ELF-1 (cell line): ENCODE measurements around the gene XRN1.
"Not testable (repeated sequence)": the region's sequence is repeated elsewhere in the genome, so short reads cannot be mapped to it uniquely, and the experiment has no call there.

Experiments
- DNase-seq: peaks from one replicate; pipeline ENCODE4 v3.0.0-alpha.2; 2016; ENCODE audit warnings: low read depth, low spot score

Gene XRN1

DNA sequence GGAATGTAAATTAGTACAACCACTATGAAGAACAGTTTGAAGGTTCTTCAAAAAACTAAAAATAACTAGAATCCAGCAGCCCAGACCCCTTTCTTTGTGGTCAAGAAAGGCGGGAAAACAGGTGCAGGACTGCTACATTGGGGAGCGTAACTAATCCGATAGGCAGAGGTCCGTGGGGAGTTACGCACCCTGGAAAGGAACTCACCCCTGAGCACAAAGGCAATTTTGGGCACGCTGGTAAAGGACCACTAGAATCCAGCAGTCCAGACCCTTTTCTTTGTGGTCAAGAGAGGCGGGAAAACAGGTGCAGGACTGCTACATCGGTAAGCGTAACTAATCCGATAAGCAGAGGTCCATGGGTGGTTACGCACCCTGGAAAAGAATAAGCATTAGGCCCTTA lies 9.7 kb downstream of the XRN1 start:
- DNase-seq = not testable (repeated sequence)

DNA sequence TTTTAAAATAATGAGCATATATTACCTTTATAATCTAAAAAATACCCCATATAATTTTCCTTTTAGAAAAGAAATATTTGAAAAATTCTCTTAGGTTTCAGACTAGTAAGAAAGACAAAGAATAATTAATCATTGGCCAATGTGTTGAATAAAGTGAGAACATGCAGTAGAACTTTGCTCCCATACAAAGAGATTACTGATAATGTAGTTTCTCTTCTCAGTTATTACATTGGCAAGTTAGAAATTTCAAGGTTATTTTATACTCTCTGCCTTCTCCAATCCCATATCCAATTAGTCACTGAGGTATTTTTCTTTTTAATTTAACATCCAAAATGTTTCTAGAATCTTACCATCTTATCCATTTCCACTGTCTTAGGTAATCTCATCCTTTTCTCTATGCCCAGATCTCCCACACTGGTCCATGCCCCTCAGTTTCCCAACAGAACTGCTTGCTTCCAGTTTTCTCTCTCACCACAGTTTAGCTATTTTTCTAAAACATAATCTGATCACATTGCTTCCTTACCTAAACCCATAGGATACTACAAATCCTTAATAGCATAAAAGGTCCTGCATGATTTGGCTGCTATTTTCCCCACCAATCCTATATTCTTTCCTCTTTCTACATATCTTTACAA lies 10.8 kb downstream of the XRN1 start:
- DNase-seq = no peak

DNA sequence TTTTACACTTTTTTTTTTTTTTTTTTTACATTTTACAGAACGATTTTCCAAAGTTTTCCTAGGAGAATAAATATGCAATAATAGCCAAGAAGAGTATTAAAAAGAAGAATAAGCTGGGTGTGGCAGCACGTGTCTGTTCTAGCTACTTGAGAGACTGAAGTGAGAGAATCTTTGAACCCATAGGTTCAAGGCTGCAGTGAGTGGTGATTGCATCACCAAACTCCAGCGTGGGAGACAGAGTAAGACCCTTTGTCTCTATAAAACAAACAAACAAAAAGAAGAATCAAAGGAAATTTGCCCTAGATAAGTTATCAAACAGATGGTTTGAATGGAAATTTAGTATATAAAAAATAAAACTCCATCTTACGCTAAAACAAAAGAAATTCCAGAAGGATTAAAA lies 13.3 kb downstream of the XRN1 start:
- no peak for DNase-seq

DNA sequence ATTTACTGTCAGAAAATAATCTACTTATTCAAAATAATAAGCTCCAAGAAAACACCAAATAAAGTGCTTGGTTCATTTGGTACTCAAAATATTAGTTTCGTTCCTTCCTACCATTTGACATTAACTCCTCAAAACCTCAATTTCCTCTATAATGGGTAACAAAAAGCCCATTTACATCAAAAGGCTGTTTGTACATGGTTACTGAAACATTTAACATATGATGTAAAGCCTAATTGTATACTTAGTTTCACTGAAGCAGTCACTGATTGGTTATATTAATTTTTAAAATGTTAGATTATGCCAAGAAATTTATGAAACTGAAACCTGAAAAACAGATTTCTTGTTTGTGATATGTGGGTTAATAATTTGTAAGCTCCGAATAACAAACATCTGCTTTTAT lies 14.7 kb downstream of the XRN1 start:
- DNase-seq = no peak

DNA sequence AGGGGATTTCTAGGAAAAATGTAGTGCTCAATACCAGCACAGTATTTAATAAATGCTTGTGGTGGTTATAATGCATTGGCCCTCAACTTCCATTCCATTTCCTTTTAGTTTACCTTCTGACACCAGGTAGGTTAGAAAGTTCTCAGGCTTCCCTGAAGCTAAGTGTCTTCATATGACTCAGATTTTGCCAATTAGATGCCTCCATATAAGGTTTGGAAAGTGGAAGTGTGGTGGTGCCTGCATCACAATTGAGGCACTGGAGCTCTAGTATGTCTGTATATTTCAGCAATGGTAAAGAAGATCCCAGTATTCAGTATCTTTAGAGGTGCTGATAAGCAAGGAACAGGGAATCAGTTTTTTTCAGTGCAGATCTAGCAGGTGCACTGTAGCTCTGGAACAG lies 18.3 kb downstream of the XRN1 start:
- no peak for DNase-seq

DNA sequence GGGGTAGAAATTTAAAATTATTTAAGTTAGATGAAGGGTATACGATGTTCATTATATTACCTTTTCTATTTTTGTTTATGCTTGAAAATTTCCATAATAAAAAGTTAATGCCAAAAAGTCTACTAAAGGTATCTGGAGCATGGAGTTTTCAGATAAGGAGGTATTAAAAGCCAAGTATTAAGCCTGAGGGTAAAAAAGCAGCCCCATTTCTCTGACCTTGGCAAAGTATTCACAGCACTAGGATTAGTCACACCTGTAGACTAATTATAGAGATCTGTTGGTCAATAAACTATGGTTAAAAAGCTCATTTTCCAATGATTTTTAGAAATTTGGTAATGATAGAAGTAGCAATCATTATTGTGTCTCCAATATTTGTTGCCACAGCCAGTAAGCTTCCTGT lies 23.1 kb downstream of the XRN1 start:
- no peak for DNase-seq

DNA sequence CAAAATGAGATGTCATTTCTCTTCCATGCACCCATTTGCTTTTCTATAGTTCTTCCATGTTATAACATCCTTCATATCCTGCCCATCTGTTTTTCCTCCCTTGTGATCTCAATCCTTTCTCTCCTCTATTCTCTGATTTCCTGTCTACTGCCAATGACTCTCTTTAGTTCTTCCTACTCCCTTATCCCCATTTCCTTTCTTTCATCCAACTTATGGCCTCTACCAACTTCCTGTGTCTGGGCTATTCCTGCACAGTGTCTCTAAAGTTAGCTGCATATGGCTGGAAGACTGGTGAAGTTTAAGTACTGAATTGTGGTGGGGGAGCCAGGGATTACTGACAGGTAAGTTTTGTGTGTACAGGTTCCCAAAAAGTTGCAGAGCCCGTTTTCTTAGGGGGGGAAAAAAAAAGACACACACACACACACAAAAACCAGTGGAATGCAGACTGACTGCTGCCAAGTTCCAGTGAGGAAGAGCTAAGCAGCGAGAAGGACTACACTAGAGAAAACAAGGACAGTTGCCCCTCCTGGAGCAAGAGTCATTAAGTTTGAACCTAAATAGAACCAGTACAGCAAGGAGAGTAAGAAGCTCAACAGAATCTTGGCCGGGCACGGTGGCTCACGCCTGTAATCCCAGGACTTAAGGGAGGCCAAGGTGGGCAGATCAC lies 28.8 kb downstream of the XRN1 start:
- DNase-seq = peak; percentile 53

DNA sequence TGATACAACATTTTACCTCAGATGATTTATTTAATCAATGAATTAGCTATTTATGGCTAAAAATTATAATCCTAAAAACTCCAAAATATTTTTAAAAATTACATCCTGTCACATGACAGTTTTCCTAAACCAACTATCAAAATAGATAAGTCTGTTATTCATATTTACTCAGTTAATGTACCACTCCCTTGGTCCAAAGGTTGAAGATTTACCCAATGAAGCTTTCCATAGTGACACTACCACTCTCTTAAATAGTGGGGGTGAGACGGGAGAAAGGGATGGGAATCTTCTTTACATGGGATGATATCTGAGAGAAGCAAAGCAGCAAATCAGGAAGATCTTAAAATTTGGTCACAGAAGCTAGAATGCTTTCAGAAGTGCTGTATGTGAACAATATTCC lies 30.5 kb downstream of the XRN1 start:
- DNase-seq = no peak

DNA sequence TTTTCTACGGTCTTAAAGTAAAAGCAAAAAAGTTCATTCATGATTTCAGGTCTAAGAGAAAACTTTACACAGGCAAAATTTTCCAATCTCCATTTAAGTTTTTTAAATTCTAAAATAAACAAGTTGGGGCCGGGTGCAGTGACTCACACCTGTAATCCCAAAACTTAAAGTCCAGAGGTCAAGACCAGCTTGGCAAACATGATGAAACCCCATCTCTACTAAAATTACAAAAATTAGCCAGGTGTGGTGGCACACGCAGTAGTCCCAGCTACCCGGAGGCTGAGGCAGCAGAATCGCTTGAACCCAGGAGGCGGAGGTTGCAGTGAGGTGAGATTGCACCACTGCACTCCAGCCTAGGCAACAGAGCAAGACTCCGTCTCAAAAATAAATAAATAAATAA lies 47.3 kb downstream of the XRN1 start:
- DNase-seq = not testable (repeated sequence)

DNA sequence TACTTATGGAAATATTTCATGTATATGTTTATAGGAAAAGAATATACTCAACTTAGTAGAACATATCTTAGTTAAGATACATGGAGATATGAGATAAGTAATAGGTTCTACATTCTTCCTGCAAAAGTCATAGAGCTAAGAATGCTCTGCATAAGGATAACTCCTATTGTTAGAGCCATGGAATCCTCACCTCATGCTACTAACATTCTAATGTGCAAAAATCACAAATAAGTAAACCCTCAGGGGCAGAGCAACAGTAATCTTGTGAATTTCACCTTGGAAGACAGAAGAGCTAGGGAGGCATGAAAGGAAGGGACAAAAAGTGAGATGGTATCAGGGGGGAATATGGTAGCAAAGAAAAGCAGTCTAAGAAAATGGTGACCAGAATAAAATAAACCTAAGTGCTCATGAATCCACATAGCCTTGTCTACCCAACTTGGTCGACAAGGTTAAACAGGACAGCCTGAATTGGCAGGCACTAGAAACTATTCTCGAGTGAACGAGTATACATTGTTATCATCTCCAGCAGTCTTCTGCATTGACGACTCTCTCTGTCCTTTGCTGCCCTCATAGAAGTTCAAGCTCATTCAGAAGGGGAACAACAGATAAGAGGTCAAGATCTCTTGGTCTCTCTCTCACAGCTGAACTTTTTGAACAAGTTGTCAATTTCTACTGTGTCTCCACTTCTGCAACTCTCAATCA lies 52.8 kb downstream of the XRN1 start:
- no peak for DNase-seq

DNA sequence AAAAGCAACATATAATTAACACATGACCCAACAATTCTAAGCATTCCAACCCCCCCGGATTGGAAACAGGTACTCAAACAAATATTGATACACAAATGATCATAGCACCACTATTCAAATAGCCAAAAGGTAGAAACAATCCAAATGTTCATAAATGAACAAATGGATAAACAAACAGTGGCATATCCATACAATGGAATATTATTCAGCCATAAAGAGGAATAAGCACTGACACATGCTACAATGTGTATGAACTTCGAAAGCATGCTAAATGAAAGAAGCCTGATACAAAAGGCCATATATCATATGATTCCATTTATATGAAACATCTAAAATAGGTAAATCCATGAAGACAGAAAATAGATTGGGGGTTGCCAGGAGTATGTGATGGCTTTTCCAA lies 62.8 kb downstream of the XRN1 start:
- DNase-seq = no peak

DNA sequence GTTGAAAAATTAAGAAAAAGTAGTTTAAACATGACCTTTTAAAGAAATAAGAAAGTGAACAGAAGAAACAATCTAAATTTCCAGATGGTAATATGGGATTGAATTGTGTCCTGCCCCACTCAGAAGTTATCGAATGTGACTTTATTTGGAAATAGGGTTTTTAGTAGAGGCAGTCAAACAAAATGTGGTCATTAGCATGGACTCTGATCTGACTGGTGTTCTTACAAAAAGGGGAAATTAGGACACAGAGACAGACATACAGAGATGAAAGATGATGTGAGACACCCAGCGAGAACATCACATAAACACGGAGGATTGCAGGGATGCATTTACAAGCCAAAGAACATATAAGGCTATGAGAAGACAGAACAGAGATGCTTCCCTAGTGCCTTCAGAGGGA lies 73.2 kb downstream of the XRN1 start:
- no peak for DNase-seq

DNA sequence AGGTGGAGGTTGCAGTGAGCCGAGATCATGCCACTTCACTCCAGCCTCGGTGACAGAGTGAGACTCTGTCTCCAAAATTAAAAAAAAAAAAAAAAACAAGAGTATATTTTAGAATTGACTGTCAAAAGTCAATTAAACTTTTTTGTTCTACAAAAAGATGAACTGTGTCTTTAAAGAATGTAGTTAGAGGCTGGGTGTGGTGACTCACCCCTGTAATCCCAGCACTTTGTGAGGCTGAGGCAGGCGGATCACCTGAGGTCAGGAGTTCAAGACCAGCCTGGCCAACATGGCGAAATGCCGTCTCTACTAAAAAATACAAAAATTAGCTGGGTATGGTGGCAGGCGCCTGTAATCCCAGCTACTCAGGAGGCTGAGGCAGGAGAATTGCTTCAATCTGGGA lies 78.3 kb downstream of the XRN1 start:
- DNase-seq = not testable (repeated sequence)

DNA sequence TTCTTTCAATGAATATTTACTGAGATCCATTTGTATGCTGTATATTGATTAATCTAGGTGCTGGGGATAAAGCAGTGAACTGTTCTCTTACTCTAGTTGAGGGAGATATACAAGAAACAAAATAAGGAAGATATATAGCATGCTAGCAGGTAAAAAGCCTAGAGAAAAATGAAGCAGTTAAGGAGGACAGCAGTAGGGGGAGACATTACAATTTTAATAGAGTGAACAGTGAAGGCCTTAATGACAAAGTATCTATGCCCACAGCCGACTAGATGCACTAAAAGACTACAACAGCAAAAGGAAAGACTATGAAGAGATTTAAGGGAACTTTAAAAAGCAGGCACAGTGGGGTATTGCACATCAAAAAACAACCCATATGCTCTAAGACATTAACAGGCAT lies 81.4 kb downstream of the XRN1 start:
- no peak for DNase-seq

DNA sequence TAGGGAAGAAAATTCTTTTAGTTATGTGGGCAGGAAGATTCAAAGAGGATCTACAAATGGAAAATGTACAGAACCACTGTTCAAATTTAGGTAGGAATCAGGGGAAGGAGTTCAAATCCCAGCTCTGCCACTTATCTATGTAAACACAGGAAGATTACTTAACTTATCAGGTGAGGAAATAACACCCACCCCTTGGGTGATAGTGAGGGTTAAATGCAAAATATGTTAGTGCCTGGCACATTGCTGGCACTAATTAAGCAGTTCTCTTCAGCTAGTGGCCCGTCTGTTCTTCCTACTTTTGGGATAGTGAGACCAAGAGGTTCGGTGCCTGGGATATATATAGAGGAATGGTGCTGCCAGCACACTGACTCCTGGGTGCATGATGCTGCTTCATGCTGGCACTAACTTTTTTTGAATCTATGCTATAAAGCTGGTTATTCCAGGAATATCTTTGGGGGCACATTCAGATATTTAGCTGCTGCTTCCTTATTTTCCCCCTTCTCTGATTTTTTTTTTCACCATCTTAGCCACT lies 83.8 kb downstream of the XRN1 start:
- DNase-seq = no peak

DNA sequence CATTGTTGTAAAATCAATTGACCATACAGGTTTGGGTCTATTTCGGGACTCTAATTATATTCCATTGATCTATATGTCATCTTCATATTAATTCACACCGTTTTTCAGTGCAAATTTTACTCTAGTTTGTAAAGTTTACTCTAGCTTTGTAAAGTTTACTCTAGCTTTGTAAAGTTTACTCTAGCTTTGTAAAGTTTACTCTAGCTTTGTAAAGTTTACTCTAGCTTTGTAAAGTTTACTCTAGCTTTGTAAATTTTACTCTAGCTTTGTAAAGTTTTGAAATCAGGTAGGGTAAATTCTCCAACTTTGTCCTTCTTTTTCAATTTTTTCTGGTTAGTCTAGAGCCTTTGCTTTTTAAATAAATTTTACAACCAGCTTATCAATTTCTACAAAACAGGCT lies 84.4 kb downstream of the XRN1 start:
- DNase-seq = not testable (repeated sequence)

DNA sequence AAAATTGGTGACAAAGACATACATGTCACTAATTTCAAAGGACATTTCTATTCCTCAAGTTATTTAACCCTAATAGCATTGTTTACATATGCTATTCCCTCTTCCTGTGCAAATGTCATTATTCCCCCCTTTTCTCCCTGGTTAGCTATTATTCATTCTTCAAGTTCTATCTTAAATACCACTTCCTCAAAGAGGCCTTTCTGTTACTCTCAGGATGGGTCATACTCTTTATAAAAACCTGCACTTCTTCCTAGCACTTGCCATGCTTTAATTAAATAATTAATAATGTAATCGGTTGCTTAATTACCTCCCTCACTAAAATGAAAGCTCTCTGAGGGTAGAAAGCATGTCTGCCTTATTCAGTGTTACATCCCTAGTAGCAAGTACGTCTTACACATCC lies 88.5 kb downstream of the XRN1 start:
- DNase-seq = no peak

DNA sequence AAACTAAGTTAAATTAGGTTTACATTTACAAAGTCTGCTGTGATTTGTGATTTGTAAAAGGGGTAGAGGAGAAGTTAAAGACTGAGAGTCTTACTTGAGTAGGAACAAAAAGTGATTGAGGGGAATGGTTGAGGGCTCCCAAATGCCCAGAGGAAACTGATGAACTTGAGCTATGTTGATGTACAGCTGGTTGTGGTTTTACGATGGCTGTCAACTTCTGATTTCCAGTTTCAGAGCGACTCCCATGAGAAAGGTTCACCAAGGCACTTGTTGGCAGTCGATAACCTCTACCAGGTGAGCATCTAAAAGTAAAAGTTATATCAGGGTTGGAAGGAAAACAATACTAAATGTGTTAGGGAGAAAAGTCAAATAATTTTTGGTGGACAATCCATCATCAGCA lies 91.0 kb downstream of the XRN1 start:
- no peak for DNase-seq

DNA sequence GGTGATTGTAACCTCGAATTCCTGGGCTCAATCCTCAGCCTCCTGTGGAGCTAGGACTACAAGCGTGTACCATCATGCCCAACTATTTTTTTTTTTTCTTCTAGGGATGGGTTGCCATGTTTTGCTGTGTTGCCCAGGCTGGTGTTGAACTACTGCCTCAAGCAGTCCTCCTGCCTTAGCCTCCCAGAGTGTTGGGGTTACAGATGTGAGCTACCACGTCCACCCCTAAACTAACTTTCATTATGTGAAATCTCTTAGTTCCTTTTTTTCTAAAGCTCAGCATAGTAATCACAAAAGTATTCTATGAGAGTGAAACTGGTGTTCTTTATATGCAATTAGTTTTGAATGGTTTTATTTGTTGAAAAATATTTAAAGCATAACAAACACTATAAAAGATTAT lies 92.1 kb downstream of the XRN1 start:
- no peak for DNase-seq

DNA sequence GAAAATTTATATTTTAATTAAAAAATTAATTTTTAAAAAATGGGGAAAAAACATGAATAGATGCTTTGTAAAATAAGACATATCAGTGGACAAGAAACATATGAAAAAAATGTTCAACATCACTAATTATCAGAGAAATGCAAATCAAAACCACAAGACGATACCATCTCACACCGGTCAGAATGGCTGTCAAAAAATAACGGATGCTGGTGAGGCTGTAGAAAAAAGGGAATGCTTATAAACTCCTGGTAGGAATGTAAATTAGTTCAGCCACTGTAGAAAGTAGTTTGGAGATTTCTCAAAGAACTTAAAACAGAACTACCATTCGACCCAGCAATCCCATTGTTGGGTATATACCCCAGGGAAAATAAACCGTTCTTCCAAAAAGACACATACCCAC lies 93.8 kb downstream of the XRN1 start:
- DNase-seq = no peak

DNA sequence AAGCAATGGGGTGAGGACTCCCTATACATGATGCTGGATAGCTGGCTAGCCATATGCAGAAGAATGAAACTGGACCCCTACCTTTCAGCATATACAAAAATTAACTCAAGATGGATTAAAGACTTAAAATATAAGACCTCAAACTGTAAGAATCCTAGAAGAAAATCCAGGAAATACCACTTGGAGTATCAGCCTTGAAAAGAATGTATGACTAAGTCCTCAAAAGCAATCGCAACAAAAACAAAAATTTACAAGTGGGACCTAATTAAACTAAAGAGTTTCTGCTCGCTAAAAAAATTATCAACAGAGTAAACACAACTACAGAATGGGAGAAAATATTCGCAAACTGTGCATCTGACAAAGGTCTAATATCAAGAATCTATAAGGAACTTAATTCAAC lies 94.3 kb downstream of the XRN1 start:
- no peak for DNase-seq

DNA sequence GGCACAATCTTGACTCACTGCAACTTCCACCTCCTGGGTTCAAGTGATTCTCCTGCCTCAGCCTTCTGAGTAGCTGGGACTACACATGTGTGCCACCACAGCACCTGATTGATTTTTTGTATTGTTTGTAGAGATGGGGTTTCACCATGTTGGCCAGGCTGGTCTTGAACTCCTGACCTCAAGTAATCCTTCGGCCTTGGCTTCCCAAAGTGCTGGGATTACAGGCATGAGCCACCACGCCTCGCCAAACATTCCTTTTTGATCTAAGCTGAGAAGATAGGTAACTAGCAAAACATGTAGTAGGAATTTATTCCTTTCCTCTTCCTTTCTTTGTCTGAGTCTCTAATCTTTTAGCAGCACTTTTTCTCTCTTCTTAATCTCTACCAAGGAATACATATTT lies 95.1 kb downstream of the XRN1 start:
- not testable (repeated sequence) for DNase-seq

DNA sequence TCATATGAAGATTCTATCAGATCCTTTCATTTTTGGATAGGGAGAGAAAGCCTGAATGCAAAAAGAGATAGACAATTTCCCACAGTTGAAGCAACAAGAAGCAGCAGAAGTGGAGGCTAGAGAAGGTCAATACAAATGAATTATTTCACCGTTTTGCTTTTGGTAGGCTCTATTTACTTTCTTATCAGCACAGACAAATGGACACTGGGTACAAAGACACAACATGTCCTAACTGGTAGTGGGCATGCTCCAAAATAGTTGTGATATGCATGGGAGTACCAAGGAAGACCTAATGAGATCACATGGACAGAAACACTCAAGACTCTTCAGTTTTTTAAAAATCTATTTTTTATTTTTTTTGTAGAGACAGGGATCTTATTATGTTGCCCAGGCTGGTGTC lies 99.4 kb downstream of the XRN1 start:
- no peak for DNase-seq
